Activated CD4-positive, alpha-beta T cell treated with anti-CD3 and anti-CD28 coated beads for 24 hours (primary cell): ENCODE data around the gene CA14.
"Not testable (repeated sequence)": the region's sequence is repeated elsewhere in the genome, so short reads cannot be mapped to it uniquely, and the experiment has no call there.

ENCODE experiments used
- DNase-seq, 2 donors: peaks; one replicate each; pipeline ENCODE4 v3.0.0-alpha.2; 2020; ENCODE audit warnings: low read depth in 2 of 2

The CA14 gene

DNA sequence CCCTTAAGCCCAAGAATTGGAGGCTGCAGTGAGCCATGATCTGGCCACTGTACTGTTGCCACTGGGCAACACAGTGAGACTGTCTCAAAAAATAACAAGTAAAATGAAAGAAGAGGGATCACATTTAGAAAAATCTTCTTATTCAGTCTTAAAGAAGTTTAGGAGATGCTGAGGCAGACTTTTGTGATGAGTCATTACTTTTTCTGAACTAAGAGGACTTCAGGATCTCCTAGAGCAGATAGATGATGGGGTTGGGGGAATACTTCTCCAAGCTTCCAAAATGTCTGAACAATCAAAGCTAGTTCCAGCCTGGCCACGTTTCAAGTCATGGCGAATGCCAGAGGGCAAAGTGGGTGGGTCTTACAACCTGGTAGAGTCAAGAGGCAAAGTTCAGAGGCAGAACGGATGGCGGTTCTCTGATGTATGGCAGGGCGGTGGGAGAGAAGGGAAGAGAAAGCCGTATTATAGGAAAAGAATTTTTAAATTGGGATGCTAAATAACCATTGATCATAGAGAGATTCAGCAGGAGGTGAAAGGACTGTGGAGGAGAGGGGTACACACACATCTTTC is 22.6 kb downstream of the CA14 start:
- DNase-seq = no peak

- DNase-seq = peak; percentile 33 to 35
Measured at GRCh38 chr1:150281221-150281757, 23.7 kb downstream of the CA14 start.

DNA sequence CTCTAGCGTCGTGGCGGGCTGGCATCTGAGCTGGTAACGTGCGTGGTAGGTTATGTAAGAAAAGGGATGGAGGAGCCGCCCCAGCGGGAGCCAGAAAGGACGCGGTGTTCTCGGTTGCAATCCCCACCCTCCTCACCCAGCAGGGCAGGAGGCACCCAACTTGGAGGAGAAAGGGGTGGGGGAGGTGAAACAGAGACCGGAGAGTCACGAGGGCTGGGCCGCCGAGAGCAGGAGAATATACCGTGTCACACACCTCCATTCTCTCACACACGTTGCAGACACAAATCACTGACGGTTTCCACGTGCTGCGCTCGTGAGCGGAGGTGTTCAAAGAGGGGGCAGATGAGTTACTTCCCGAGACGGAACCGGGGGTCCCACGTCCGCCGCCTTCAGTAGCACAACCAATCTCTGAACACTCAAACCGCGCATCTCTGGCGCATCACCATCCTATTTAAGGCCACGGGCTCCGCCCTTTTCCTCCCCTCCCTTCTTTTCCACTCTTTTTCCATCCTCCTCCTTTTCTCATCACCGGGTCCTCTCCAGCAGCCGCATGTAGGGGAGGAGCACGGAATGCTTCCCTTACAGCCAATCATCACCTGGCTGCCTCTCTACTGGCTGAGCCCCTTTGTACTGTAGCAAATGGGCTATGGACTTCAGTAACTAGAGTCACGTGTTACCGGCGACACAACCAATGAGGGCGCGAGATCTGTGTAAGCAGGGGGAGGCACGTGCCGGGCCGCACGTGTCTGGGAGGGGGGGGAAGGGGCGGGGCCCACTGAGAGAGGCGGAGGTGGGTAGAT is 24.4 kb downstream of the CA14 start, which contains the start of gene CIART:
Gene CIART, plus strand, starts transcription at position 797 of the 800 bp plus-strand sequence. CDS start 714 bp downstream, outside the sequence.
- peak; percentile 58 to 60 for DNase-seq

DNA sequence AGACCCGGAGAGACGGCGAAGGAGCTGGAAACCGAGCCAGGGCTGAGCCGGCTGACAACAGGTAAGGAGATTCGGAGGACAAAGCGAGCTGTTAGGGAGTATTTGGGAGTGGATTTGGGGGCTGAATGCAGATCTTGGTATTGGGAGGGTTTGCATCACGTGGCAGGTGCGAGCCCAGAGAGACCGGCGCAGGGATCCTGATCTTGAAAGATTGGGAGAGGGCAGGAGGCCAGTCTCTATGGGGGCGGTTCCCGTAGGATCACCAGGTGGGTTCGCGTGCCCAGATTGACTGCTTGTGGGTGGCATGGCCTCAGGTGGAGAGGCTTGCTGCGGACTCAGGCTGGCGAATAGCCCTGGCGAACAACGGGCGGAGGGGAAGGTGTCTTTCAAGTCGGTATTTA is 25.0 kb downstream of the CA14 start:
- no peak for DNase-seq

- DNase-seq = no peak
Measured at GRCh38 chr1:150283260-150283659, 25.7 kb downstream of the CA14 start.

- DNase-seq = no peak
Measured at GRCh38 chr1:150288382-150288781, 30.8 kb downstream of the CA14 start.

DNA sequence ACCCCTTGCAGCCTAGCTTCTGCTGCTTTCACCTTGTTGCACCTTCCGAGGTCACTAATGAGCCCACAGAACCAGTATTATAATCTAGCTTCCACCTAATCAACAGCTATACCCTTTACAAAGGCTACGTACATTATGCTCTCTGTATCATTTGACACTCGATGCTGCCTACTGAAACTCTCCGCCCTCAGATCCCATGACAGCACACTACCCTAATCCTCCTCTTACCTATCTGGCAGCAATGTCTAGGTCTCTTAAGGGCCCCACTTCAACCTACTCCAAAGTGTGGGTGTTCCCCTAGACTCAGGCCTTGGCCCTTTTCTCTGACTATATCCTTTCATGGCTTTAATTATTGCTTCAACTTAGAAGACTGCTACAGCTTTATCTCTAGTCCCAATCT is 31.2 kb downstream of the CA14 start:
- DNase-seq = no peak

GRCh38 chr1:150293433-150294253 is 36.1 kb downstream of the CA14 start, which contains the start of gene MRPS21:
MRPS21 (plus strand) TSS chr1:150293861; CDS start chr1:150294367, 506 bp downstream.
- peak; percentile 77 to 79 for DNase-seq

DNA sequence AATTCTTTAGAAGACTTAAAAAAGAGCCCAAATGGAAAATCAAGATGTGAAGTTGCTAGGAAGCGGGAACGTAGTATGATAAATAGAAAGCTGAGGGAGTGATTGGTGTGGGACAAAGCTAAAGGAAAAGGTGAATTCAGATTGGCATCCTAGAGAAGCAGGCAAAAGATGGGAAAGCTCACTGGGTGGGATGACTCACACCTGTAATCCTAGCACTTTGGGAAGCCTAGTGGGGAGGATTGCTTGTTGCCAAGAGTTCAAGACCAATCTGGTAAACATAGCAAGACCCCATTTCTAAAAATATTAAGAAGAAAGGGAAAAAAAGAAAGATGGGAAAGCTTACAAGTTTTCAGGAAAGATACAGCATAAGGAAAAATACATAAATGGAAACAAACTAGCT is 37.9 kb downstream of the CA14 start:
- DNase-seq = no peak

GRCh38 chr1:150299716-150300115 is 42.1 kb downstream of the CA14 start:
- DNase-seq = no peak

- DNase-seq = no peak
Measured at GRCh38 chr1:150302338-150302737, 44.8 kb downstream of the CA14 start.

- no peak for DNase-seq
Measured at GRCh38 chr1:150302902-150303301, 45.3 kb downstream of the CA14 start.

DNA sequence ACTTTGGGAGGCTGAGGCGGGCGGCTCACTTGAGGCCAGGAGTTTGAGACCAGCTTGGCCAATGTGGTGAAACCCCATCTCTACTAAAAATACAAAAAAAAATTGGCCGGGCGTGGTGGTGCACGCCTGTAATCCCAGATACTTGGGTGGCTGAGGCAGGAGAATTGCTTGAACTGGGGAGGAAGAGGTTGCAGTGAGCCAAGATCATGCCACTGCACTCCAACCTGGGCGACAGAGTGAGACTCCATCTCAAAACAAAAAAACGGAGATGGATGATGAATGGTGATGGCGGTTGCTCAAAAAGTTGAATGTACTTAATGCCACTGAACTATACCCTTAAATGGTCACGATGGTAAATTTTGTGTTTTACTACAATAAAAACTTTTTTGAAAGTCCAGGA is 51.0 kb downstream of the CA14 start:
- DNase-seq = not testable (repeated sequence)

GRCh38 chr1:150309758-150310508 is 52.4 kb downstream of the CA14 start:
- no peak for DNase-seq

DNA sequence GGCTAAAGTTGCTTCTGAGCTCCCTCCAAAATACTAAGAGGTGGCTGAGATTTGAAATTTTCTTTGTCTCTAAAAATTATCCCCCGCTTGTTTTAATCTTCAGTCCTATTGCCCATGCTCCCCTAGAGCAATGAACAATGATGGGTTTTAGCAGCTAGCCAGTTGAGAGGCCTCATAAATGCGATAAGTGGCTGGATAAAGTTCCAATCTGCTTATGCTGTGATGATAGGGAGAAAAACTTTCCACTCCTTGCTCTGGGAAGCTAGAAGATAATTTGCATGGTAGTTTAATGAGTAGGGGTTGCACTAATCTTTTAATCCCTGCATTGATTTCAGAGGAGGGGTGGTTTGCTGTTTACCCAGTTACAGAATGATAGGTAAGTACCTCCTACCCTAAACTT is 54.2 kb downstream of the CA14 start:
- DNase-seq = no peak
